GM21717 (cell line): ENCODE measurements around the gene ATP8A2.

Experiments used
- ATAC-seq: cut with Tn5 transposase; IDR thresholded peaks from one replicate; pipeline ENCODE4 v1.9.1; 2021; ENCODE audit warnings: mild to moderate bottlenecking, moderate library complexity; ENCODE audit not compliant: unreplicated experiment

Gene ATP8A2

DNA sequence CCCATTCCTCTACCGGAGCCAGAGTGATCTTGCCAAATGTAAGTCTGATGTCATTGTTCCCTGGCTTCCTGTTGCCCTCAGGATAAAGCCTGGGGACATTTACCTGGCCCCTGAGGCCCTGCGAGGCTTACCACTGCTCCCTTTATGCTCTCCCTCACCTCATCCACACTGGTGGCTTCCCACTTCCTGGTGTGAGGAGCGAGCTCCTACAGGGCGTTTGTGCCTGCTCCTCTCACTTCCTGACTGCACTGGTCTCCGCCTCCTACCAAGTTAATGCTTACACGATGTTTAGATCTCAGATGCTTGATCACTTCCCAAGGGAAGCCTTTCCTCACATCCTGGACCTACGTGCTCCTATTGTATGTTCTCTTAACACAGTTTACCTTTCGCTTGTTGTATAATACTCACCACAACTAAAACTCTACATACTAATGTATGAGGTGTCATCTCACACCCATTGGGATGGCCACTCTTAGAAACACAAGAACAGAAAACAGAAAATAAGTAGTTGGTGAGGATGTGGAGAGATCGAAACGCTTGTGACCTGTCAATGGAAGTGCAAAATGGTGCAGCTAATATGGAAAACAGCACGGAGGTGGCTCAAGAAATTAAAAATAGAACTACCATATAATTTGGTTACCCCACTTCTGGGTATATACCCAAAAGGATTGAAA, 502.4 kb downstream of the ATP8A2 start:
- ATAC-seq: no peak

DNA sequence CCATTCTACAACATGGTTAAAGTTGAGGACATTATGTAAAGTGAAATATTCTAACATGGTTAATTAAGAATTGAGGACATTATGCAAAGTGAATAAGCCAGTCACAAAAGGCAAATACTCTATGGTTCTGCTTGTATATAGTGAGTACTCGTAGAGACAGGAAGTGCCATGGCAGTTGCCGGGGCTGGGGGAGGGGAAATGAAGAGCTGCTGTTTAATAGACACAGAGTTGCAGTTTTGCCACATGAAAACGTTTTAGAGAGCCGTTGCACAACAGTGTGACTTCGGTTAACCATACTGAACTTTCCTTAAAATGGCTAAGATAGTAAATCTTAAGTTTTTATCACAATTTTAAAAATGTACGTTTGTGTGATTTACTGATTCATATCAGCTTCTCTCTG, 503.1 kb downstream of the ATP8A2 start:
- ATAC-seq: no peak

DNA sequence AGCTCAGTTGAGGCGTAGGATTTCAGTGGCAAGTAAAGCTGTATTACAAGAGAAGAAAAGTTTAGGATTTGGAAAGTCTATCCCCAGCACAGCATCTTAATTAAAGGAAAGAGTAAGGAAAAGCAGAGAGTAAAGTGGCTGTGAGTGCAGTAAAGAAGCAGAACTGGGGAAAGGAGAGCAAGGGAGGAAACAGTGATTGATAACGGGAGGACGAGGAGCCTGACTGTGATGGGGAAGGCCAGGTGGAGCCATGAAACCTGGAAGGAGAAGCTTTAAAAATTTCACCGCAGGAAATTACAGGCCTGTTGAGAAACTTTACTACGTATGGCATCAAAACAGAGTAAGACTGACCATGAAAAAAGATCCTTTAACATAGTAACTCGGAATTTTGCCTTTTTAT, 504.5 kb downstream of the ATP8A2 start:
- ATAC-seq: no peak

DNA sequence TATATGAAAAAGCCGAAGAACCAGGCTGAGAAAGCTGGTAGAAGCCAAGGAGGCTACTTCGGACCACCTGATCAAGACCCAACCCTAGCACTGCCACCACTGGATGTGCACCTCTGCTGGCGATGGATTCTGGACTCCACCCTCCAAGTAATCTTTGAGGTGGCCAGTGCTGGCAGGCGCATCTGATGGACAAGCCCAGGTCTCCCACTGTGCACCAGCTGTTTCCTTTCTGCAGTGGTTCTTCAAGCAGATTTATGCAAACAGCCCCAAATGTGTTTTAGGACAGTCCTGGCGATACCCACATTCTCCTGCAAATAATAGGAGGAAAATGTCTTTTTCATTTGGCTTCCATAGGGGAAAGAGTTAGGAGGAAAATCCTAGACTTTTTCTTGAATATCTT, 507.7 kb downstream of the ATP8A2 start:
- no peak for ATAC-seq

DNA sequence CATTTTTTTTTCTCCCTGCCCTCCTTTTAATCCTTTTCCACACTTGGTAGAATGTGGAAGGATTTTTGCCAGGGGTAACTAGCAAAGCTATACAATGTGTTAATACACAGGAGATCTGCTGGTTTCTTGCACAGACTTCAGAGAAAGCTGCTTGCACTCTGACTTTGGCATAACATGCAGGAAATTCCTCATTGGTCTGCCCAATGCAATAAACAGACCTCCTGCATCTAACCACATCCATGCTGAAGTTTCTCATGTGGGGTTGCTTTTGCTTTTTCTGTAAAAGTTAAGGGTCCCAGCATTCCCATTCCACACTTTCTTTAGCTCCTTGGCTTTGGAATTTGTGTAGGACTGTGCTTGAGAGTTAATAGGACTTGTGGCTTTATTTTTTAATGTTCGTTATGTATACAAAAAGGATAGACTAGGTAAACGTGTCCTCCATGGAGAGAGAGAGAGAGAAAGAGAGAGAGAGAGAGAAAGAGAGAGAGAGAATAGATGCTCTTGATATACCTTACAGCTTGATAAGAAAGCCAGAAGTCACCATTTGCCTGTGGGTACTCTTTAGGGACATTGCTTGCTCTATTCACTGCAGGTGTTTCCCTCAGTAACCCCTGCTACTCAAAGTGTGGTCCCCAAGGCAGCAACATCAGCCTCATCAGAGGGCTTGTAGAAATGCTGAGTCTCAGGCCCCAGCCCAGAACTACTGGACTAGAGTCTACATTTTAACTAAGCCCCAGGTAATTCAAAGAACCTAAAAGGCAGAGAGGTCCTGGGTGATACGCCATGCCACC, 509.6 kb downstream of the ATP8A2 start:
- ATAC-seq: no peak

DNA sequence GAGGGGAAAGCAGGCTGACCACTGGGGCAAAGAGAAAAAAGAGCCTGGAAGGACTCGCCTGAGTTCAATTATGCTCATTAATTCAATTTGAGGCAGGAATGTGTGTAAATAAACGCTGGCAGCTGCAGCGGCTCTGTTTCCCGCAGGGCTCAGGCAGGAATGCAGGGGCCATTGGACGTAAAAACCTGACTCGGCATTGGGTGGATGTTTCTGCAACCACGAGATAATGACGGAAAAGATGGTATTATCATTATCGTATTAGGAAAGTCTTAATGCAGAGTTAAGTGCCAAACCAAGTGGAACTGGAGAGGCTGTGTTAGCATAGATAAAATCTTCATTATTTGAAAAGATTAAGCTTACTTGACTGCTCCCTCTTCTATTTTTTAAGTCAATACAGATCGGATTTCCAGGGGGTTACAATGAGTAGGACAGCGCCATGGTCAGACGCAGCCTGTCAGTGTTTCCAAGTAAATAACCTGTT, 510.2 kb downstream of the ATP8A2 start:
- ATAC-seq: no peak

DNA sequence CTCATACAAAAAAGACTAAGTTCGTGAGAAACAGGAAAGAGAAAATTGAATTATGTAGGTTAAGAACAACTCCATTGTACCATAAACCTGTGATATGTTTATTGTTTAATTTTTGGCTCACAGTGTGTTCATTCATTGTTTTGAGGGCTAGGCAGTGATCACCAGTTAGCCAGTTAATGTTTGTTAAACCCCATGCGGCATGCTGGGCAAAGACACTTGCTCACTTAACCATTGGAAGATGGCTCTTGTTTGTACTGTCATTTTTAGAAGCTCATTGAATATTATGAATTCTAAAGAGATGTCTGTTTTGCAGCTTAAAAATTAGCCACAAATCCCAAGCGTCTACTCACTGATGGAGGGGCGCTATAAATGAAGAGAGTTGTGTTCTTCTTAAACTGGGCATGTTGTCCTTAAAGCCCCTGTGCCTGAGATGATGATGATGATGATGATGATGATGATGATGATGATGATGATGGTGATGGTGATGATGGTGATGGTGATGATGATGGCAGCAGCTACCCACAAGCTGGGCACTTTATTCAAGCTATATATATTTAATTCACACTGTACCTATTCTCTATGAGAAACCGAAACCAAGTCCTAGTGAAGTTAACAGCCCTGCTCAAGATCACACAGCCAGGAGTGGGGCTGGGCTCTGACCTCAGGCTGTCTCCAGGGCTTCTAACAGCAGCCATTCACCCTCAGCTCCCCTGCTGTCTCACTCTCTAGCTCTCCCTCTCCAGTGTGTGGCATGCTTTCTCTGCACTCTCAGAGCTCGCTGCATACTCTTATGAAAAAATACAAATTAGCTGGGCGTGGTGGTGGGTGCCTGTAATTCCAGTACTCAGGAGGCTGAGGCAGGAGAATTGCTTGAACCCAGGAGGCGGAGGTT, 510.9 kb downstream of the ATP8A2 start:
- no peak for ATAC-seq

DNA sequence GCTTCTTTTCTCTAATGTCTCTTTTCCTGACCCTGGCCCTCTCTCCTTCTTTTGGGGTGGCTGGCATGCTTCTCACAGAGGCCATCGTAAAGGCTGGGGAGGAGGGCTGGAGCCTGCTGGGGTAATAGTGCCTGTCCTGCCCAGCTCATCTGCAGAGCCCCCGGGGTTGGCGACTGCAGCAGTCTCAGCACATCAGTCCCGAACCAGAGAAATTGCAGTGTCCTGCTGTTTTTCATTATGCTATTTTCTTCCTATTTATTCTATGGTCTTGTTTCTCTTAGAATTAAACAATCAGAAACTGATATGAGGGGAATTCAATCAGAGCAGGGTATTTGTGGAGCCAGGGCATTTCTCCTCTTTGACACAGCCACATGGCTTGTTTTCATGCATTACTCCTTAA, 513.6 kb downstream of the ATP8A2 start:
- ATAC-seq: no peak

DNA sequence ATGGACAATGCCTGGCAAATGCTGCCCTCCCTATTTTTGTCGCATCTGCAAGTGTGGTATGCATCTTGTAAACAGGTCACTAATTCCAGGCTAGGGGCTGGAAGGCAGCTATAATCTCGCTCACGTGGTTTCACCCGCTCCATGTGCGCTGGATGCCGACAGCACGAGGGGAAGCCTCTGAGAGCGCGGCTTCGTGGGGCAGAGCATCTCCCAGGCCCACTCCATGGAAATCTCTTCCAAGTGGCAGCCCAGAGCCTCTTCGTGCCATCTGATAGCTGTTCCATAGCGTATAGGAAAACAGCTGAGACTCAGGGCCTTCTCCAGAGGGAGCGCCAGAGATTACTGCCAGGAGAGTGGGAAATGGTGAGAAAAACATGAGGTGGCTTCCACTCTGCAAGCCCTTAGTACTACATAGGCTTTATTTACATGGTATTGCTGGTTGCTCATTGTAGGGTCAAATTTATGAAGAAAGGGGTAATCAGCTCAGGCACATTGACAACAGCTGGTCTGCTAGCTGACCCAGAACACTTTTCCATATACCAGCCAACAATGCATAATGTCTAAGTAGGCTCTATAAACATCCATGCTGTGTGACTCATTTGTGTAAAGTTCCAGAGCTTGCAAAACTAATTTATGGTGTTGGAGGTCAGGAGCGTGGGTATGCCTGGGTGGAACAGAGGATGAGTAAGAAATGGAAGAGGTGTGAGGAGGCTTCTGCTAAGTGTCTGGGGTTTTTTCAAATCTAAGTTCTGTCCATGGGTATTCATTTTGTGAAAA, 514.9 kb downstream of the ATP8A2 start:
- ATAC-seq: no peak

DNA sequence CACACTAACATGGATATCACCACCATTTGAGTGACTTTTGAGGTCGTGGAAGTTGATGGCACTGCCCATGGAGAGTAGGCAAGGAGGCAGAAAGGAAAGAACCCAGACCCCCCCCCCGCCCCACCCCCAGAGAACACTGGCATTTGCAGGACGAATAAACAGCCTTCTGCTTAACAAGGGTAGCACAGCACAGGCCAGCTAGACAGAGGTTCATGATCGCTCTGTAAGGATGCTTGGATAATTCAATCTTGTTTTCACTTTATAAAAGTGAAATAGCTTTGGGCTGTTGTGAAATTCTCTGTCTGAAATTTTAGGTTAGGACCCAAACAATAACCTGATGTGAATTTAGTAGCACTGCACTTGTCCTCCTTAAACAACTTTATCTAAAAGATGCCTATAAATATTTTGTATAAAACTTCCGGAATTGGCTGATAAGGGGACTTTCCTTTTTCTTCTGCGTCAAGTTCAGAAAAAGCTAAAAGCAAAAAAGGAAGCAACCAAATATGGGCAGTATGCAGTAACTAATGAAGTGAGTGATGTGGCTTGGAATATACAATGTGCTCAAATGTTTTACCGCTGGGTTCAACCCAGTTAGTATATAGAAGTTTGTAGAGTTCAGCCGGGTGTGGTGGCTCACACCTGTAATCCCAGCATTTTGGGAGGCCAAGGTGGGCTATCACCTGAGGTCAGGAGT, 516.3 kb downstream of the ATP8A2 start:
- no peak for ATAC-seq

DNA sequence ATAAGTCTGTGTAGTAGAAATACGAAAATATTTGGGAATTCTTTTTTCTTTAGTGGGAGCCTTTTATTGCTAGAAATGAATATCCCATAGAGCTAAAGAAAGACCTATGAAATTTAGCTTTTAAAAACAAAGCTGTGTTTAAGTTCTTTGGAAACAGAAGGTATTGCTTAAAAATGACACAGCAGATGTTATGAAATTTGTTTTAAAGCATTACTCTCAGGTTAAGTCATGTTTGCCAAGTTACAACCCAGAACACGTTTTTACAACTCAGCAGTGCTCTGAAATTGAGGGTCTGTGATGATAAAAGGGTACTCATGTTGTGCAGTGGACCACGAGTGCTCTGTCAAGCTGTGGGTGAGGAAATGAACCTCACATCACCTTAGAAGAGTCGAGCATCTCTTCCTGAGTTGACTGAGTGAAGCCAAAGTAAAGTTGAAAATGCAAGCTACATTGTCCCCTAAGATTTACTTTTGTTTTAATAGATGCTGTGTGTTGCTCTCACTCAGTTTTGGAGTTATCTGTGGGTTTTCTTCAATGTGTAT, 519.0 kb downstream of the ATP8A2 start:
- no peak for ATAC-seq

DNA sequence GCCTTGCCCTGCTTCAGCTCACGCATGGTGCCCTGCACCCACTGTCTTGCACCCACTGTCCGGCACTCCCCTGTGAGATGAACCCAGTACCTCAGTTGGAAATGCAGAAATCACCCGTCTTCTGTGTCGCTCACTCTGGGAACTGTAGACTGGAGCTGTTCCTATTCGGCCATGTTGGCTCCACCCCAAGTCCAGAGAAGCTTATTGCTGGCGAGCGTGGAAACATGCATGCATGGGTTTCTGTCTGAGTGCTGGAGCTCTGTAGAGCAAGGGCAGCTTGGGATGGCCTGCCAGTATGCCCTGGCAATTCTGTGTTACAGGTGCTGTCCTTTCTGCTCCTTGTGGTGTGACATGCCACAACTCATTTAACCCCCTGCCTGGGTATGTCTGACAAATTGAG, 527.2 kb downstream of the ATP8A2 start:
- no peak for ATAC-seq

DNA sequence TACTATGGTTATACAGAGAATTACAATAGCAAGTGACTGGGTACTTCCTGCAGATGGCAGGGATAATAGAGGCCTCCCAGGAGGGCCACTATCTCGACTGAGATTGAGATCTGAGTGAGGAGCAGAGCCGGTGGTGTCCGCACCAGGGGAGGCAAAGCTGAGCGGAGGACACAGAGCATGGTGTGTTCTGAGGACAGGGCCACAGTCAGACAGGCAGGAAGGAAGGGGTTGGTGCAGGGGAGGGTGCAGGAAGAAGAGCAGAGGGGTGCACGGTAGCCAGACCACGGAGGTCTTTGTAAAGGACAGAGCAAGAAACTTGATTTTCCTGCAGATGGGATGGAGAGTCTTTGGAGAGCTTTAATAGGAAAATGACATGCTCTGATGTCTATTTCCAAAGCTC, 527.7 kb downstream of the ATP8A2 start:
- no peak for ATAC-seq

DNA sequence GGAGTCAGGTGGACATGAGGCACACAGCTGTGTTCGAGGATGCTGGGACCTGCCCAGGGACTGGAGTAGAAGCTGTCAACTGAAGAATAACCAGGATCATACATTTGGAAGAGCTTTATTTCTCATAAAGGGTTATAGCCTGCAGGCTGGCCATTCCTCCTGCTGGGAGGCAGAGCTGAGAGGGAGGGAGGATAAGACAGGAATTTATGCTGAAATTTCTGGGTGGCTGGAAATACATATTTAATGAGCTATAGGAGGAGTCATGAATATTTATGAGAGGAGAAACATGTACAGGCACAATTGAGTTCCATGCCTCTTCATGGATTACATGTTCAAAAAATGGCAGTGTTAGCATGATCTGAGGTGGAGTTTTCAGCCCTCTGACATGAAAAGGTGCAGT, 528.2 kb downstream of the ATP8A2 start:
- no peak for ATAC-seq

DNA sequence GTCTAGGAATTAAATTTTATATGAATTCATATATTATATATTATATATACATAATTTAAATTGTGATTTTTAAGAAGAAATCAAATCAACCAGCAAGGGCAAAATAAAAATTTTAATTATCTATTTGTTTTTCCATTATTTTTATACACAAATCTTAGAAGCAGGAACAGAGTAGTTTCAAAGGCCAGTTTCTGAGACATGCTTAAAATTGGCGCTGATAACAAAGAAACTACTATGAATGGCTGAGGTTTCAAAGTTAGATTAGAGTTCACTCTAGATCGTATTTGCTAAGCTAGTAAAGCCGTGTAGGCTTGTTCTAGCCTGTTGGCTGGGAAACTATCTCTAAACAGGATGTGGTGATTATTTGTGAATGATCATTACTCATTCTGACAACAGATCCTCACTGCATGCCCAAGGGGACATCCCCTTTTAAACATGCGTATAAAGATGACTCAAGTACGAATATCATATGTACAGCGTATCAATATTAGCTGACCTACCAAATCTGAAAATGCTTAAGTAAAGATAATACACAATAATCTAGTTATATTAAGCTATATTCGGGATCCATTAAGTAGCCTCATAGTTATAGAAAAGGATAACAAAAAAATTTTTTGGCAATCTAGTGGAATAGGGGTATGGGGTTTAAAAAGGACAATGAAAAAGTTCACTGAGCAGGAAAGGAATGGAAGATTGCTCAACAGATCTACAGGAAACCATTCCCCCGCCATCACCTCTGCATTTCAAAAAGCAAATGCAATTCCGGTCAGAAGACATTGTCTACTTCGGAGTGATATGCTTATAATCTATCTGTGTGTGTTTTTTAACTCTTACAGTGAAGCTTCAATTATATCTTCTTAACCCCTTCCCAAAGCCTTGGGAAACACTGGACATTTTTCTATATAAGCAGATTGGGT, 529.9 kb downstream of the ATP8A2 start:
- peak; percentile 87 for ATAC-seq

DNA sequence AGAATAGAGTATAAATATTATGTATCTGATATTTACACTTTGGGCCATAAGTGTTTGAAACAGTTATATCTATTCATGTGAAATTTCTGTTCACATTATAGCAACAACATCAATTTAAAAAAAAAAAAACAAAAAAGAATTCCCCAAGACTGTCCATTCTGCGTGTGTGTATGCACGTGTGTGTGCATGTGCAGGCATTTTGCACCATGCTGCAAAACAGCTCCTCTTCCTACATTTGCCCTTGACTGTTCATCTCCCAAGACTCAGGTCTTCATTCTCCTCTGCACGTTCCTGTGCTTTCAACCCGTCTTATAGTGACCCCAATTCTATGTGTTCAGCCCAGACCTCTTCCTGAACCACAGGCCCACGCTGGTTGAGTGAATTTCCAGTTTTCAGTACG, 530.7 kb downstream of the ATP8A2 start:
- ATAC-seq: no peak

DNA sequence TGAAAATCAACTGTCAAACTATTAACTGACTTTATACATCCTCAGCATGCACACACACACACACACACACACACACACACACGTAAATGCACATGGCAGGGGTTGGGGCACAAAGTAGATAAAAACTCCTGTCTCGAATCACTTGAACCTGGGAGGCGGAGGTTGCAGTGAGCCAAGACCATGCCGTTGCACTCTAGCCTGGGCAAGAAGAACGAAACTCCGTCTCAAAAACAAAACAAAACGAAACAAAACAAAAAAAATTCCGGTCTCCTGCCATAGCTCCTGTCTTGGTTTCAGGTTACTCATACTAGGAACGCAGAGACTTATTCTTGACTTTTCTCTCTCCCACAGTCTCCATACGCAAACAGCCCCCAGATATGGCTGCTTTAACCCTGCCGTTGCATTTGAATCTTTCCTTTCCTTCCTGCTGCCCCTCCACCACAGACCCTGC, 531.1 kb downstream of the ATP8A2 start:
- ATAC-seq: no peak

DNA sequence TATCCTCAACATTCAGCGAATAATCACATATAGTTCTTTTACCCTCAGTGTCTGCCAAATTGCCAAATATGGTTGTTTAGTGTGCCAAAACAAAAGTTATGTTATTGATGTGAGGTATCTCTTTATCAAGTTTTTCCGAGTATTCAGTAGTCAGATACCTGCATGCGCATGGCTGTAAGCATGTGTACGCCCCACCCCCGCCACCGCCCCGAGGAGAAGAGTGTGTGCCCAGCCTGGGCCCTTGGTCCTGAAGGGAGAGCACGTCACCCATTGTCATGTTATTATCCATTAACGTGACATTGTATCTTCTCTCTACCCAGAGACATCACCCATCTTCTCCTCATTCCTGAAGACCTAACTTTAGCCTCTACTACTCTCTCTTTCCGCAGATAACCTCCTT, 533.1 kb downstream of the ATP8A2 start:
- ATAC-seq: no peak

DNA sequence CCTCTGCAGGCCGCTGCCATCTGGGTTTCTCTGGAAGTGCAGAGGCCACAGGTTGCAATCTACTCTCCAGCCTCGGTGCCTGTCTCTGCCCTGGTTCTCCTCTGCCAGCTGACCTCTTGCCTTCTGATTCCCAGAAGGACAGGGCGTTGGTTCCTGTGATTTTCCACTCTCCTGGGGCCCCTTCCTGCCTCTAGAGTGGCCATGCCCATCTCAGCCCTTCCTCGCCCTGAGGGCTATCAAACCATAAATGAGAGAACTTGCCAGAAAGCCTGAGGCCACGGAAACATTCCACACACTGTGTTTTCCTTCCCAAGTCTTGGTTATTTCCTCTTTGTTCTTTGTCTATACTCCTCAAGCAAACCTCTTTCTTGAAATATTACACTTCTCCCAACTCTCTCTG, 533.8 kb downstream of the ATP8A2 start:
- ATAC-seq: no peak
